ENCODE results near the gene MGMT. TPM values are rescaled to one million over a fixed set of nuclear protein-coding genes. Genes with fewer than 3 reads are reported as not detected.

MGMT gene
- total RNA-seq, 1 donor from 2014 or later, result 22.1 TPM

GRCh38 chr10:129450391-129450790 lies 16.6 kb upstream of the MGMT start:
- DNase-seq (ENCODE audit: low spot score), result no peak

- peak; percentile 6 for DNase-seq (ENCODE audit: low spot score)
Observed at GRCh38 chr10:129455625-129456024, 11.4 kb upstream of the MGMT start.

GRCh38 chr10:129459762-129460539 lies 7.1 kb upstream of the MGMT start:
- DNase-seq (ENCODE audit: low spot score), result no peak

GRCh38 chr10:129462257-129462795 lies 4.7 kb upstream of the MGMT start:
- no peak for DNase-seq (ENCODE audit: low spot score)

GRCh38 chr10:129464251-129464650 lies 2.8 kb upstream of the MGMT start:
- peak; percentile 48 for DNase-seq (ENCODE audit: low spot score)

- DNase-seq (ENCODE audit: low spot score), result no peak
Observed at GRCh38 chr10:129465796-129466702, 992 bp upstream of the MGMT start.

- peak; percentile 49 for DNase-seq (ENCODE audit: low spot score)
Observed at GRCh38 chr10:129467359-129468064, 471 bp downstream of the MGMT start.

- DNase-seq (ENCODE audit: low spot score), result no peak
Observed at GRCh38 chr10:129468187-129468586, 1.1 kb downstream of the MGMT start.

GRCh38 chr10:129470103-129470851 lies 3.2 kb downstream of the MGMT start:
- DNase-seq (ENCODE audit: low spot score), result no peak

- DNase-seq (ENCODE audit: low spot score), result no peak
Observed at GRCh38 chr10:129471447-129472175, 4.6 kb downstream of the MGMT start.

GRCh38 chr10:129472696-129473555 lies 5.9 kb downstream of the MGMT start:
- no peak for DNase-seq (ENCODE audit: low spot score)

- DNase-seq (ENCODE audit: low spot score), result no peak
Observed at GRCh38 chr10:129474642-129475041, 7.6 kb downstream of the MGMT start.

- no peak for DNase-seq (ENCODE audit: low spot score)
Observed at GRCh38 chr10:129476431-129476830, 9.4 kb downstream of the MGMT start.

GRCh38 chr10:129477051-129477450 lies 10.0 kb downstream of the MGMT start:
- DNase-seq (ENCODE audit: low spot score), result no peak

- no peak for DNase-seq (ENCODE audit: low spot score)
Observed at GRCh38 chr10:129481641-129482040, 14.6 kb downstream of the MGMT start.

GRCh38 chr10:129483430-129484010 lies 16.5 kb downstream of the MGMT start:
- no peak for DNase-seq (ENCODE audit: low spot score)

- DNase-seq (ENCODE audit: low spot score), result no peak
Observed at GRCh38 chr10:129486805-129487204, 19.8 kb downstream of the MGMT start.

- no peak for DNase-seq (ENCODE audit: low spot score)
Observed at GRCh38 chr10:129491123-129491734, 24.2 kb downstream of the MGMT start.

- no peak for DNase-seq (ENCODE audit: low spot score)
Observed at GRCh38 chr10:129494176-129494575, 27.1 kb downstream of the MGMT start.

Measured in umbilical cord (tissue), 2 donors.